ENCODE measurements around the gene SPOP. TPM values are rescaled to one million over a fixed set of nuclear protein-coding genes. Genes with fewer than 3 reads are reported as not detected.

The SPOP gene
- total and polyA plus RNA-seq, 2 donors (not counting 1 experiment from before 2014, with no cell fraction given) = 46.7 to 112 TPM

DNA sequence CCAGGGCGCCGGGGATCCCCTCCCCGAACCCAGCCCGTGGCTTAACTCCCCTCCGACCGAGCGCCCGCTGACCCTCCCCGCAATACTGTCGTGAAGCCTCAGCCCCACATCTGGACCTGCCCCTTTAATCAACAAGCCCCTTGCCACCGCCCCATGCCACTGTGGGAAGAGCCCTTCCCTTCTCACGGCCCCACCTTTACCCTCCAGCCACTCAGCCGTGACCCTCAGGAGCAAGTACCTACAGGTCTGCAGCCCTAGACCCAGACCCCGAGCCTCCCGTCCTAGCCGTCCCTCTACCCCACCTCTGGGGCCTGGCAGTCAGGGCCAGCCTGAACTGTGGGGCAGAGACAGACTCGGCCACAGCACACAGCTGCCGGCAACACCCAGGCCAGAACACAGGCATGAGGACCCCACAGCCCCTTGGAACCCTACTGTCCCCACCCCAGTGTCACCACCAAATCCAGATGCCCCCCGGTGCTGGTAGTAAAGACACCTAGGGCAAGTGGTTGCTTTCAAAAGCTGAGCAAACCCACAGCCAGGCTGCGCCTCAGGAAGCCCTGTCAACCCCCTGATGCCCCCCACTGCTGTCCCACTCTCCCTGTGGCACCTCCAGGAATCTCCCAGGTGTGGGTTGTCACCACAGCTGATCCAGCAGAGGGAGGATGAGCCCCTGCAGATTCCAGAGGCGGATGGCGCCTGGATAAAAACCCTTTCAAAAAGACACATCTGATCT, 100.8 kb downstream of the SPOP start:
- no peaks in the 10 kb centered on the region for H4K20me1 ChIP-seq (ENCODE audit: control insufficient read depth, extremely low read depth, insufficient read depth, low read length)
- no peaks in the 10 kb centered on the region for H3K9me3 ChIP-seq (ENCODE audit: control insufficient read depth, insufficient read depth, low read depth, low read length)
- peak overlapping the region in 3 of 4 experiments; percentile 27 to 70 (median 60) for H3K4me3 ChIP-seq (replicated peaks in 1 of 4; ENCODE audit: control extremely low read depth in 1 of 4, insufficient read depth in 1 of 4, low read depth in 3 of 4, low read length in 4 of 4)
- no peaks in the 10 kb centered on the region for H3K79me2 ChIP-seq (ENCODE audit: control insufficient read depth, insufficient read depth, low read length)
- DNase-seq (ENCODE audit: low read depth in 2 of 2) = no peak
- H3K27ac ChIP-seq (ENCODE audit: insufficient read depth, low read length) = no peak overlapping the region
- H3K9ac ChIP-seq (ENCODE audit: insufficient read depth, low read length) = peak overlapping the region; percentile 20
- H3K27me3 ChIP-seq (ENCODE audit: control insufficient read depth, insufficient read depth, low read length) = peaks cover 27% of the 10 kb centered on the region
- no peaks in the 10 kb centered on the region for H3K4me1 ChIP-seq (ENCODE audit: control insufficient read depth, extremely low read depth, insufficient read depth, low read length)
- H3K4me2 ChIP-seq (ENCODE audit: extremely low read depth, insufficient read depth, low read length) = peak overlapping the region; percentile 81
- H3K36me3 ChIP-seq (ENCODE audit: control insufficient read depth, insufficient read depth, low read length) = no peaks in the 10 kb centered on the region
- TF ChIP-seq, protein P1, sequence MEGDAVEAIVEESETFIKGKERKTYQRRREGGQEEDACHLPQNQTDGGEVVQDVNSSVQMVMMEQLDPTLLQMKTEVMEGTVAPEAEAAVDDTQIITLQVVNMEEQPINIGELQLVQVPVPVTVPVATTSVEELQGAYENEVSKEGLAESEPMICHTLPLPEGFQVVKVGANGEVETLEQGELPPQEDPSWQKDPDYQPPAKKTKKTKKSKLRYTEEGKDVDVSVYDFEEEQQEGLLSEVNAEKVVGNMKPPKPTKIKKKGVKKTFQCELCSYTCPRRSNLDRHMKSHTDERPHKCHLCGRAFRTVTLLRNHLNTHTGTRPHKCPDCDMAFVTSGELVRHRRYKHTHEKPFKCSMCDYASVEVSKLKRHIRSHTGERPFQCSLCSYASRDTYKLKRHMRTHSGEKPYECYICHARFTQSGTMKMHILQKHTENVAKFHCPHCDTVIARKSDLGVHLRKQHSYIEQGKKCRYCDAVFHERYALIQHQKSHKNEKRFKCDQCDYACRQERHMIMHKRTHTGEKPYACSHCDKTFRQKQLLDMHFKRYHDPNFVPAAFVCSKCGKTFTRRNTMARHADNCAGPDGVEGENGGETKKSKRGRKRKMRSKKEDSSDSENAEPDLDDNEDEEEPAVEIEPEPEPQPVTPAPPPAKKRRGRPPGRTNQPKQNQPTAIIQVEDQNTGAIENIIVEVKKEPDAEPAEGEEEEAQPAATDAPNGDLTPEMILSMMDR (conservative IDR thresholded peaks at IDR 0.05 in 1 of 2, IDR thresholded peaks at IDR 0.05 in 1 of 2; ENCODE audit: low read depth in 1 of 2, low read length in 2 of 2) = no peak
- no peak for TF ChIP-seq EZH2 (IDR thresholded peaks at IDR 0.05; ENCODE audit: low read length, missing control alignments)
- H2AFZ ChIP-seq (ENCODE audit: low read length) = peak overlapping the region; percentile 48

DNA sequence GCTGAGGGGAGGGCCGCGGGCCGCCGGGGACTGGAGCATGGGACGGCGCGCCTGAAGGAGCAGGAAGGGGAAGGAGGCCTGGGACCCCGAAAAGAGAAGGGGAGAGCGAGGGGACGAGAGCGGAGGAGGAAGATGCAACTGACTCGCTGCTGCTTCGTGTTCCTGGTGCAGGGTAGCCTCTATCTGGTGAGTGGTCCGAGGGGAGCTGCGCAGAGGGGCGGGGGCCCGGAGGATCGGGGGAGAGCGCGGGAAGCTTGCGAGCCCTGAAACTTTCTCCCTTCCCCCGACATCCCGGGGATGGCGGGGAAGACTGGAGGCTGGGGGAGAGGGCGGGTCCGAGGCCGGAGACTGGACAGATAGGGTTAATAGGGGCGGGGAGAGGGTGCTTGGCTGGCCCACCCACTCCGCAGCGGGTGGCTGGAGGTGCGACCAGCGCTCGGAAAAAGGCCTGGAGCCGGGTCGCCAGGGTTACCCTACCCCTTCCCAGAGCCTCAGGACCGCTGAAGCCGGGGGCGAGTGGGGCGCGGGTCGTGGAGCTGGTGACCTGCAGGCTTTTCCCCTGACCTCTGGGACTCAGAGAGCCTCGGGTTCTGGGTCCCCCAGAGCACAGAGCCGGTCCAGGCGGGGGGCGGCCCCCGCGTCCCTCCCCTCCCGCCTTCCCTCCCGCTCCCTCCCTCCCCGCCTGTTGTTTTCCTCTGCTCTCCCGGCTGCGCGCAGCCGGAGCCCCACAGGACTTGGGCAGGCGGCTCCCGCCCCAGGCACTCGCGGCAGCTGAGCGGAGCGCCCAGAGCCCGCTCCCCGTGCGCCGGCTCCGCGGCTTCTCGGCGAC, 101.6 kb downstream of the SPOP start:
- peak; percentile 20 to 35 for DNase-seq (ENCODE audit: low read depth in 2 of 2)
- Histone ChIP-seq H4K20me1 (ENCODE audit: control insufficient read depth, extremely low read depth, insufficient read depth, low read length) (no peaks in the 10 kb centered on the region), H3K9ac (ENCODE audit: insufficient read depth, low read length) (peak overlapping the region; percentile 20)

More for the DNA sequence above, 101.6 kb downstream of the SPOP start:
- Histone ChIP-seq H3K4me1 (ENCODE audit: control insufficient read depth, extremely low read depth, insufficient read depth, low read length) (no peaks in the 10 kb centered on the region), H3K36me3 (ENCODE audit: control insufficient read depth, insufficient read depth, low read length) (no peaks in the 10 kb centered on the region), H3K79me2 (ENCODE audit: control insufficient read depth, insufficient read depth, low read length) (no peaks in the 10 kb centered on the region), H2AFZ (ENCODE audit: low read length) (peak overlapping the region; percentile 48), H3K9me3 (ENCODE audit: control insufficient read depth, insufficient read depth, low read depth, low read length) (no peaks in the 10 kb centered on the region), H3K27ac (ENCODE audit: insufficient read depth, low read length) (no peak overlapping the region), H3K27me3 (ENCODE audit: control insufficient read depth, insufficient read depth, low read length) (peaks cover 27% of the 10 kb centered on the region), H3K4me3 (replicated peaks in 1 of 4; ENCODE audit: control extremely low read depth in 1 of 4, insufficient read depth in 1 of 4, low read depth in 3 of 4, low read length in 4 of 4) (peak overlapping the region; percentile 46 to 70 (median 58)), H3K4me2 (ENCODE audit: extremely low read depth, insufficient read depth, low read length) (peak overlapping the region; percentile 81)
- TF ChIP-seq EZH2 (IDR thresholded peaks at IDR 0.05; ENCODE audit: low read length, missing control alignments) = no peak
- TF ChIP-seq, protein P1 (conservative IDR thresholded peaks at IDR 0.05 in 1 of 2, IDR thresholded peaks at IDR 0.05 in 1 of 2; ENCODE audit: low read depth in 1 of 2, low read length in 2 of 2) = no peak
